ENCODE data around the gene DISC1. TPM values are rescaled to one million over a fixed set of nuclear protein-coding genes. Genes with fewer than 3 reads are reported as not detected.

Gene DISC1
- polyA plus RNA-seq, 1 donor from 2014 or later, result 0.84 TPM

DNA sequence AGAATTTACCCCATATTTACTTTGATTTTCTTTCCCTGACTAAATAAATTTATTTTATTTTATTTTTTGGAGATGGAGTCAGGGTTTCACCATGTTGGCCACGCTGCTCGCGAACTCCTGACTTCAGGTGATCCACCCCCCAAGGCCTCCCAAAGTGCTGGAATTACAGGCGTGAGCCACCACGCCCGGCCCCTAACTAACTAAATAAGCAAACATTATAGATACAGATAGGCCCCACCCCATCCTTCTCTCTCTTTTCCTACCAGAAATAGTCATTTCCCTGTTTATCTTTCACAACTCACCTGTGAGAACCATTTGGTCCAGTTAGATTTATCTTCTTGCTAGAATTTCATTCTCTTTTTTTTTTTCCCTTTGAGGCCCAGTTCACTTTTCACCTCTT, 167.3 kb downstream of the DISC1 start:
- H3K4me2 ChIP-seq (ENCODE audit: low read length), result no peak overlapping the region
- no peak overlapping the region for H3K9ac ChIP-seq (ENCODE audit: low read length)
- no peak overlapping the region for H3K4me3 ChIP-seq (ENCODE audit: low read length)
- TF ChIP-seq TAF1 (IDR thresholded peaks at IDR 0.05; ENCODE audit: low read depth), result no peak
- TF ChIP-seq EZH2 (IDR thresholded peaks at IDR 0.05; ENCODE audit: borderline replicate concordance, insufficient read depth, low read length, poor library complexity, severe bottlenecking), result no peak
- TF ChIP-seq, protein P1, sequence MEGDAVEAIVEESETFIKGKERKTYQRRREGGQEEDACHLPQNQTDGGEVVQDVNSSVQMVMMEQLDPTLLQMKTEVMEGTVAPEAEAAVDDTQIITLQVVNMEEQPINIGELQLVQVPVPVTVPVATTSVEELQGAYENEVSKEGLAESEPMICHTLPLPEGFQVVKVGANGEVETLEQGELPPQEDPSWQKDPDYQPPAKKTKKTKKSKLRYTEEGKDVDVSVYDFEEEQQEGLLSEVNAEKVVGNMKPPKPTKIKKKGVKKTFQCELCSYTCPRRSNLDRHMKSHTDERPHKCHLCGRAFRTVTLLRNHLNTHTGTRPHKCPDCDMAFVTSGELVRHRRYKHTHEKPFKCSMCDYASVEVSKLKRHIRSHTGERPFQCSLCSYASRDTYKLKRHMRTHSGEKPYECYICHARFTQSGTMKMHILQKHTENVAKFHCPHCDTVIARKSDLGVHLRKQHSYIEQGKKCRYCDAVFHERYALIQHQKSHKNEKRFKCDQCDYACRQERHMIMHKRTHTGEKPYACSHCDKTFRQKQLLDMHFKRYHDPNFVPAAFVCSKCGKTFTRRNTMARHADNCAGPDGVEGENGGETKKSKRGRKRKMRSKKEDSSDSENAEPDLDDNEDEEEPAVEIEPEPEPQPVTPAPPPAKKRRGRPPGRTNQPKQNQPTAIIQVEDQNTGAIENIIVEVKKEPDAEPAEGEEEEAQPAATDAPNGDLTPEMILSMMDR (IDR thresholded peaks at IDR 0.05; ENCODE audit: poor library complexity, severe bottlenecking), result no peak
- no peak for TF ChIP-seq SMC3 (conservative IDR thresholded peaks at IDR 0.05; ENCODE audit: poor library complexity)
- TF ChIP-seq EP300 (conservative IDR thresholded peaks at IDR 0.05; ENCODE audit: poor library complexity, severe bottlenecking), result no peak
- TF ChIP-seq RAD21 (conservative IDR thresholded peaks at IDR 0.05), result no peak
- no peaks in the 10 kb centered on the region for H3K27me3 ChIP-seq (ENCODE audit: insufficient read depth, low read depth, low read length)
- no peaks in the 10 kb centered on the region for H3K9me3 ChIP-seq (ENCODE audit: low read length)
- no peaks in the 10 kb centered on the region for H4K20me1 ChIP-seq (ENCODE audit: insufficient read depth)
- H3K27ac ChIP-seq (ENCODE audit: low read length), result no peak overlapping the region
- H2AFZ ChIP-seq (ENCODE audit: low read depth, low read length), result no peak overlapping the region
- H3F3A ChIP-seq (ENCODE audit: insufficient read depth, low read length, poor library complexity, severe bottlenecking), result no peaks in the 10 kb centered on the region
- H3K36me3 ChIP-seq (ENCODE audit: insufficient read depth, low read length), result no peaks in the 10 kb centered on the region
- no peaks in the 10 kb centered on the region for H3K9me2 ChIP-seq (ENCODE audit: insufficient read depth, low read length)
- H3K79me2 ChIP-seq (replicated peaks; ENCODE audit: insufficient read depth, low read length), result no peaks in the 10 kb centered on the region

DNA sequence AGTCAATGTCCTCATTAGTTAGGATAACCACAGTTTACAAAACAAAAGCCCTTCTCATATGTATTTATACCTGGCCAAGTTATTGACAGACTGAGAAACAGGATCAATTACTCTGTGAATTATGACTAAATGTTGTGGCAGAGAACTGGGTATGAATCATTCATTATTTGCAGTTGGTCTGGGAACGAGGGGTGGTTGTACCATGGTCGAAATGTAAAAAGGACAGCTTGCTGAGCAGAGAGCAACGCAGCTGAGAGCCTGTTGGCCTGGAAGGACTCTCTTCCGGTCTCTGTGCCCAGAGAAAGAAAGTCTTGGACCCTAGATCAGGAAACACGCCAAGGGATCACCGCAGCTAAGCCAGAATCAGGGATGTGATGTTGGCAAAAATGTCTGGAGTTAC, 169.6 kb downstream of the DISC1 start:
- Histone ChIP-seq H2AFZ (ENCODE audit: low read depth, low read length) (no peak overlapping the region), H3K36me3 (ENCODE audit: insufficient read depth, low read length) (no peaks in the 10 kb centered on the region), H3K79me2 (replicated peaks; ENCODE audit: insufficient read depth, low read length) (no peaks in the 10 kb centered on the region), H3K9me3 (ENCODE audit: low read length) (no peaks in the 10 kb centered on the region), H3K9ac (ENCODE audit: low read length) (no peak overlapping the region), H3K4me3 (ENCODE audit: low read length) (no peak overlapping the region), H3K9me2 (ENCODE audit: insufficient read depth, low read length) (no peaks in the 10 kb centered on the region), H3K27ac (ENCODE audit: low read length) (no peak overlapping the region), H3K4me2 (ENCODE audit: low read length) (no peak overlapping the region), H3F3A (ENCODE audit: insufficient read depth, low read length, poor library complexity, severe bottlenecking) (no peaks in the 10 kb centered on the region), H4K20me1 (ENCODE audit: insufficient read depth) (no peaks in the 10 kb centered on the region), H3K27me3 (ENCODE audit: insufficient read depth, low read depth, low read length) (no peaks in the 10 kb centered on the region)
- TF ChIP-seq MXI1 (conservative IDR thresholded peaks at IDR 0.05; ENCODE audit: poor library complexity, severe bottlenecking), result no peak
- TF ChIP-seq, protein P2, sequence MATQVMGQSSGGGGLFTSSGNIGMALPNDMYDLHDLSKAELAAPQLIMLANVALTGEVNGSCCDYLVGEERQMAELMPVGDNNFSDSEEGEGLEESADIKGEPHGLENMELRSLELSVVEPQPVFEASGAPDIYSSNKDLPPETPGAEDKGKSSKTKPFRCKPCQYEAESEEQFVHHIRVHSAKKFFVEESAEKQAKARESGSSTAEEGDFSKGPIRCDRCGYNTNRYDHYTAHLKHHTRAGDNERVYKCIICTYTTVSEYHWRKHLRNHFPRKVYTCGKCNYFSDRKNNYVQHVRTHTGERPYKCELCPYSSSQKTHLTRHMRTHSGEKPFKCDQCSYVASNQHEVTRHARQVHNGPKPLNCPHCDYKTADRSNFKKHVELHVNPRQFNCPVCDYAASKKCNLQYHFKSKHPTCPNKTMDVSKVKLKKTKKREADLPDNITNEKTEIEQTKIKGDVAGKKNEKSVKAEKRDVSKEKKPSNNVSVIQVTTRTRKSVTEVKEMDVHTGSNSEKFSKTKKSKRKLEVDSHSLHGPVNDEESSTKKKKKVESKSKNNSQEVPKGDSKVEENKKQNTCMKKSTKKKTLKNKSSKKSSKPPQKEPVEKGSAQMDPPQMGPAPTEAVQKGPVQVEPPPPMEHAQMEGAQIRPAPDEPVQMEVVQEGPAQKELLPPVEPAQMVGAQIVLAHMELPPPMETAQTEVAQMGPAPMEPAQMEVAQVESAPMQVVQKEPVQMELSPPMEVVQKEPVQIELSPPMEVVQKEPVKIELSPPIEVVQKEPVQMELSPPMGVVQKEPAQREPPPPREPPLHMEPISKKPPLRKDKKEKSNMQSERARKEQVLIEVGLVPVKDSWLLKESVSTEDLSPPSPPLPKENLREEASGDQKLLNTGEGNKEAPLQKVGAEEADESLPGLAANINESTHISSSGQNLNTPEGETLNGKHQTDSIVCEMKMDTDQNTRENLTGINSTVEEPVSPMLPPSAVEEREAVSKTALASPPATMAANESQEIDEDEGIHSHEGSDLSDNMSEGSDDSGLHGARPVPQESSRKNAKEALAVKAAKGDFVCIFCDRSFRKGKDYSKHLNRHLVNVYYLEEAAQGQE (IDR thresholded peaks at IDR 0.05; ENCODE audit: borderline replicate concordance), result no peak
- TF ChIP-seq EZH2 (IDR thresholded peaks at IDR 0.05; ENCODE audit: borderline replicate concordance, insufficient read depth, low read length, poor library complexity, severe bottlenecking), result no peak
- TF ChIP-seq RAD21 (conservative IDR thresholded peaks at IDR 0.05), result no peak

Data from neural cell (in vitro differentiated cells).